Measurements from ENCODE around the gene TEAD3.

TEAD3 gene

GRCh38 chr6:35468181-35468979, 28.5 kb downstream of the TEAD3 start, which contains the start of gene RPL10A:
TSS of gene RPL10A (plus strand) at chr6:35468401. CDS start at chr6:35468435, 34 bp downstream.
- peaks cover 24% of the 10 kb centered on the region for H3K4me1 ChIP-seq (ENCODE audit: low read depth, poor library complexity, severe bottlenecking)
- H4K20me1 ChIP-seq (ENCODE audit: insufficient read depth): peaks cover 33% of the 10 kb centered on the region
- peak within 1 kb of the TSS; percentile 98 for H3K27ac ChIP-seq
- H3K36me3 ChIP-seq (ENCODE audit: insufficient read depth): peaks cover 30% of the 10 kb centered on the region
- H3K79me2 ChIP-seq (ENCODE audit: insufficient read depth, low read depth): peaks cover 33% of the 10 kb centered on the region
- peak within 1 kb of the TSS; percentile 100 for H3K9ac ChIP-seq
- peak; percentile 91 for TF ChIP-seq CTCF (conservative IDR thresholded peaks at IDR 0.05; ENCODE audit: low read depth, low read length)
- no peak within 1 kb of the TSS for H3K4me3 ChIP-seq (IDR thresholded peaks at IDR 0.05; ENCODE audit: insufficient read depth, low read depth, low read length)
- peak within 1 kb of the TSS; percentile 90 for H2AFZ ChIP-seq (ENCODE audit: low read depth)
- peak within 1 kb of the TSS; percentile 82 for H3K4me2 ChIP-seq
- H3K27me3 ChIP-seq (ENCODE audit: insufficient read depth, low read depth): no peaks in the 10 kb centered on the region; the same call in 1 of the 2 replicates

DNA sequence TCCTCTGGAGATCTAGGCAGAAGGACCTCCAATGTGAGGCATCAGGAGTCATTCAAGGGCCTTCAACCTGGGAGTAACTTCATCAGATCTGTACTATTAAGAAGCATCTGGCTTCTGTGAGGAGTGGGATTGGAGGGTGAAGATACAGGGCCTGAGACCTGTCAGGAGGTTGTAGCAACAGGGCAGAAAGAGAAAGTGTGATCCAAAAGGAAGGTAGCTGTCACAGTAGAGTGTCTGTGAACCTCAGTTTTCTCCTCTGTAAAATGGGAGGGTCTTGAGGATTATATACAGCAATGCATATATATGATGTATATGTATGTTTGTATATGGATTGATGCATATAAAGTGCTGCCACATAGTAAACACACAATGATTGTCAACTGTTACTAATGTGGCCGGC, 31.2 kb downstream of the TEAD3 start:
- H3K4me1 ChIP-seq (ENCODE audit: low read depth, poor library complexity, severe bottlenecking): peaks cover 15% of the 10 kb centered on the region
- no peak overlapping the region for H3K4me2 ChIP-seq
- no peak overlapping the region for H3K9ac ChIP-seq
- H3K36me3 ChIP-seq (ENCODE audit: insufficient read depth): peaks cover 22% of the 10 kb centered on the region
- no peak for TF ChIP-seq CTCF (conservative IDR thresholded peaks at IDR 0.05; ENCODE audit: low read depth, low read length)
- peaks cover 15% of the 10 kb centered on the region for H4K20me1 ChIP-seq (ENCODE audit: insufficient read depth)
- H2AFZ ChIP-seq (ENCODE audit: low read depth): no peak overlapping the region
- H3K27ac ChIP-seq: no peak overlapping the region
- H3K27me3 ChIP-seq (ENCODE audit: insufficient read depth, low read depth): no peaks in the 10 kb centered on the region; the same call in 1 of the 2 replicates
- no peak overlapping the region for H3K4me3 ChIP-seq (IDR thresholded peaks at IDR 0.05; ENCODE audit: insufficient read depth, low read depth, low read length)
- peaks cover 24% of the 10 kb centered on the region for H3K79me2 ChIP-seq (ENCODE audit: insufficient read depth, low read depth)

- Histone ChIP-seq H3K4me2 (no peak overlapping the region), H3K9ac (no peak overlapping the region), H4K20me1 (ENCODE audit: insufficient read depth) (no peaks in the 10 kb centered on the region), H3K27ac (no peak overlapping the region), H2AFZ (ENCODE audit: low read depth) (no peak overlapping the region), H3K27me3 (ENCODE audit: insufficient read depth, low read depth) (no peaks in the 10 kb centered on the region), H3K4me1 (ENCODE audit: low read depth, poor library complexity, severe bottlenecking) (peaks cover 13% of the 10 kb centered on the region), H3K4me3 (IDR thresholded peaks at IDR 0.05; ENCODE audit: insufficient read depth, low read depth, low read length) (no peak overlapping the region), H3K79me2 (ENCODE audit: insufficient read depth, low read depth) (peaks cover under 1% of the 10 kb centered on the region), H3K36me3 (ENCODE audit: insufficient read depth) (no peaks in the 10 kb centered on the region; the same call in 1 of the 2 replicates)
- no peak for TF ChIP-seq CTCF (conservative IDR thresholded peaks at IDR 0.05; ENCODE audit: low read depth, low read length)
These were observed 33.6 kb downstream of the TEAD3 start for GRCh38 chr6:35463292-35463691.

- Histone ChIP-seq H3K79me2 (ENCODE audit: insufficient read depth, low read depth) (no peaks in the 10 kb centered on the region), H3K4me3 (IDR thresholded peaks at IDR 0.05; ENCODE audit: insufficient read depth, low read depth, low read length) (no peak overlapping the region), H3K27me3 (ENCODE audit: insufficient read depth, low read depth) (no peaks in the 10 kb centered on the region), H3K4me2 (no peak overlapping the region), H3K9ac (no peak overlapping the region), H2AFZ (ENCODE audit: low read depth) (no peak overlapping the region), H3K27ac (no peak overlapping the region), H4K20me1 (ENCODE audit: insufficient read depth) (no peaks in the 10 kb centered on the region), H3K36me3 (ENCODE audit: insufficient read depth) (no peaks in the 10 kb centered on the region), H3K4me1 (ENCODE audit: low read depth, poor library complexity, severe bottlenecking) (peaks cover 13% of the 10 kb centered on the region)
- no peak for TF ChIP-seq CTCF (conservative IDR thresholded peaks at IDR 0.05; ENCODE audit: low read depth, low read length)
These were observed 35.6 kb downstream of the TEAD3 start for GRCh38 chr6:35461270-35461669.

Measured in KMS-11 (cell line).